Keratinocyte (primary cell): Measurements from ENCODE around the gene TDRD3. TPM values are rescaled to one million over a fixed set of nuclear protein-coding genes. Genes with fewer than 3 reads are reported as not detected.

Experiments
- DNase-seq: peaks from one replicate; pipeline ENCODE4 v3.0.0-alpha.2; 2011; ENCODE audit warnings: low read depth, missing footprints, low spot score
- FAIRE-seq: peaks from 2 replicates; lab custom pipeline; 2011; peaks lifted over from hg19 to GRCh38; lab: Jason Lieb, UNC
- H2AFZ ChIP-seq: 2 replicates; pipeline ENCODE4 v1.6.0; 2012; ENCODE audit warnings: low read length, control low read depth, inconsistent platforms; ENCODE audit not compliant: control insufficient read depth
- H3K27ac ChIP-seq: 2 replicates; pipeline ENCODE4 v1.5.1; 2011; ENCODE audit warnings: low read length; ENCODE audit not compliant: control insufficient read depth, insufficient read depth
- H3K27me3 ChIP-seq: 3 replicates; pipeline ENCODE4 v1.6.0; 2011; ENCODE audit warnings: low read length; ENCODE audit not compliant: control insufficient read depth, insufficient read depth; ENCODE audit errors: extremely low read depth
- H3K36me3 ChIP-seq, 2 experiments: 2 replicates in 1 of 2; 3 replicates in 1 of 2; pipeline ENCODE4 v1.5.1; 2011; ENCODE audit warnings: low read length in 2 of 2, mild to moderate bottlenecking in 1 of 2; ENCODE audit not compliant: control insufficient read depth in 2 of 2, insufficient read depth in 2 of 2; ENCODE audit errors: extremely low read depth in 1 of 2
- H3K4me1 ChIP-seq: 3 replicates; pipeline ENCODE4 v1.5.1; 2011; ENCODE audit warnings: low read length; ENCODE audit not compliant: control insufficient read depth, insufficient read depth; ENCODE audit errors: extremely low read depth
- H3K4me2 ChIP-seq: 3 replicates; pipeline ENCODE4 v1.6.0; 2011; ENCODE audit warnings: low read depth, low read length; ENCODE audit not compliant: control insufficient read depth, insufficient read depth; ENCODE audit errors: extremely low read depth
- H3K4me3 ChIP-seq, 3 experiments: fragments of 200-600 bp in 1 of 3; sonication (generic) in 1 of 3; 2 replicates in 2 of 3; 3 replicates in 1 of 3; pipeline ENCODE4 v1.5.1; 2011 to 2016; ENCODE audit warnings: low read length in 3 of 3, mild to moderate bottlenecking in 3 of 3, control low read depth in 2 of 3, inconsistent platforms in 1 of 3, low read depth in 1 of 3, mixed read lengths in 1 of 3, mixed run types in 1 of 3, moderate library complexity in 1 of 3; ENCODE audit not compliant: control insufficient read depth in 2 of 3, insufficient read depth in 2 of 3; ENCODE audit errors: extremely low read depth in 1 of 3
- H3K79me2 ChIP-seq: 2 replicates; pipeline ENCODE4 v1.6.0; 2012; ENCODE audit warnings: low read length; ENCODE audit not compliant: control insufficient read depth, insufficient read depth
- H3K9ac ChIP-seq: 3 replicates; pipeline ENCODE4 v1.6.0; 2011; ENCODE audit warnings: low read length; ENCODE audit not compliant: control insufficient read depth, insufficient read depth; ENCODE audit errors: extremely low read depth
- H3K9me1 ChIP-seq: 3 replicates; pipeline ENCODE4 v1.6.0; 2011; ENCODE audit warnings: low read length; ENCODE audit not compliant: control insufficient read depth, insufficient read depth; ENCODE audit errors: extremely low read depth
- H3K9me3 ChIP-seq: 2 replicates; pipeline ENCODE4 v1.5.1; 2012; ENCODE audit warnings: low read depth, low read length; ENCODE audit not compliant: control insufficient read depth
- H4K20me1 ChIP-seq: 3 replicates; pipeline ENCODE4 v1.6.0; 2011; ENCODE audit warnings: low read length; ENCODE audit not compliant: control insufficient read depth, insufficient read depth; ENCODE audit errors: extremely low read depth
- EZH2 ChIP-seq: IDR thresholded peaks from one replicate; pipeline ENCODE4 v1.6.1; 2012; ENCODE audit warnings: inconsistent platforms, mild to moderate bottlenecking, low read length, moderate library complexity
- dilution Hi-C: fragments of 300-500 bp; cut with MboI; formaldehyde crosslinking; loops from one replicate; pipeline ENCODE4 v1.7.0; 2020; ENCODE audit warnings: low sequenced_read_pairs; ENCODE audit not compliant: extremely low pct_ligation_motif_present
- polyA plus RNA-seq, 5 experiments: library from polyadenylated mRNA; depleted of rRNA in 3 of 5; stranded (reverse) in 3 of 5; stranded (forward) in 1 of 5; unstranded in 1 of 5; fragments of >200 nt; gene quantifications; 1 replicate in 1 of 5; 2 replicates in 3 of 5; 3 replicates in 1 of 5; pipeline versions ENCODE4 v1.2.1 to v1.2.3, GENCODE V29; 2011 to 2012; ENCODE audit warnings: missing spikeins in 2 of 5, low read depth in 1 of 5, low replicate concordance in 1 of 5
- TF ChIP-seq, protein P1 (sequence below), 3 experiments: IDR thresholded peaks in 1 of 3; conservative IDR thresholded peaks in 1 of 3; optimal IDR thresholded peaks in 1 of 3; 2 replicates in 2 of 3; 3 replicates in 1 of 3; pipeline versions ENCODE3 to v1.5.1; 2011; ENCODE audit warnings: low read length in 3 of 3, mild to moderate bottlenecking in 3 of 3, moderate library complexity in 2 of 3, control low read depth in 1 of 3, inconsistent platforms in 1 of 3; ENCODE audit not compliant: insufficient read depth in 2 of 3; ENCODE audit errors: extremely low read depth in 1 of 3

The TDRD3 gene
- polyA plus RNA-seq, 1 donor (not counting 4 experiments of a cell fraction or from before 2014, with no cell fraction given), result 10.7 TPM

DNA sequence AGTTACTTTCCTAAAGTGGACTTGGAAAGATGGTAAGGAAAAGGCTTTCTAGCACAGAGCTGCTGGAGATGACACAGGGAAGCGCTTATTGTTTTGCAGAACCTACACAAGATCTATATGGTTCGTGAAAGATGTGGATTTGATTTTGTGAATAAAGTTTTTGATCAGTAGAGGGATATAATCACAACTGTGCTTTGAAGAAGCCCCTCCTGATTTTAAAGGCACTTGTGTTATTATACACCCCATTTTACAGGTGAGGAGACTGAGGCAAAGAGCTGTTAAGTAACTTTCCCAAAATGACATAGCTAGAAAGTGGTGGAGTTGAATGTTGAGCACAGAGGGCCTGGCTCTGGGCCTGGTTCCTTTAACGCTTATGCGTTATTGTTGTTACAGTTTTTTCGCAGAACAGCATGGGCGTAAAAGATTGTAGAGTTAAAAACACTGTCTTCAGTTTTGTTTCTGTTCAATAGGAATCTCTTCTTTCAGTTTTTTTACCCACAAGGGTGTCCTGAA lies 1.4 kb downstream of the TDRD3 start:
- DNase-seq (no peak), FAIRE-seq (peak; percentile 44)
- H2AFZ ChIP-seq, result peak overlapping the region; percentile 60
- TF ChIP-seq, protein P1, sequence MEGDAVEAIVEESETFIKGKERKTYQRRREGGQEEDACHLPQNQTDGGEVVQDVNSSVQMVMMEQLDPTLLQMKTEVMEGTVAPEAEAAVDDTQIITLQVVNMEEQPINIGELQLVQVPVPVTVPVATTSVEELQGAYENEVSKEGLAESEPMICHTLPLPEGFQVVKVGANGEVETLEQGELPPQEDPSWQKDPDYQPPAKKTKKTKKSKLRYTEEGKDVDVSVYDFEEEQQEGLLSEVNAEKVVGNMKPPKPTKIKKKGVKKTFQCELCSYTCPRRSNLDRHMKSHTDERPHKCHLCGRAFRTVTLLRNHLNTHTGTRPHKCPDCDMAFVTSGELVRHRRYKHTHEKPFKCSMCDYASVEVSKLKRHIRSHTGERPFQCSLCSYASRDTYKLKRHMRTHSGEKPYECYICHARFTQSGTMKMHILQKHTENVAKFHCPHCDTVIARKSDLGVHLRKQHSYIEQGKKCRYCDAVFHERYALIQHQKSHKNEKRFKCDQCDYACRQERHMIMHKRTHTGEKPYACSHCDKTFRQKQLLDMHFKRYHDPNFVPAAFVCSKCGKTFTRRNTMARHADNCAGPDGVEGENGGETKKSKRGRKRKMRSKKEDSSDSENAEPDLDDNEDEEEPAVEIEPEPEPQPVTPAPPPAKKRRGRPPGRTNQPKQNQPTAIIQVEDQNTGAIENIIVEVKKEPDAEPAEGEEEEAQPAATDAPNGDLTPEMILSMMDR (optimal IDR thresholded peaks at IDR 0.05 in 1 of 3, IDR thresholded peaks at IDR 0.05 in 1 of 3, conservative IDR thresholded peaks at IDR 0.05 in 1 of 3; ENCODE audit: extremely low read depth in 1 of 3, insufficient read depth in 2 of 3, low read length in 3 of 3), result no peak
- no peak for TF ChIP-seq EZH2
- peaks cover 41% of the 10 kb centered on the region for H3K79me2 ChIP-seq
- H3K4me2 ChIP-seq, result peak overlapping the region; percentile 91
- peak overlapping the region; percentile 65 for H3K27ac ChIP-seq
- peak overlapping the region; percentile 81 for H3K9ac ChIP-seq
- H3K9me3 ChIP-seq, result no peaks in the 10 kb centered on the region
- dilution Hi-C loops, result no loop called here
- no peaks in the 10 kb centered on the region for H4K20me1 ChIP-seq
- H3K36me3 ChIP-seq, result no peaks in the 10 kb centered on the region
- no peaks in the 10 kb centered on the region for H3K27me3 ChIP-seq
- peak overlapping the region; percentile 54 to 77 (median 68) for H3K4me3 ChIP-seq
- H3K9me1 ChIP-seq, result no peaks in the 10 kb centered on the region
- H3K4me1 ChIP-seq, result peaks cover 20% of the 10 kb centered on the region

DNA sequence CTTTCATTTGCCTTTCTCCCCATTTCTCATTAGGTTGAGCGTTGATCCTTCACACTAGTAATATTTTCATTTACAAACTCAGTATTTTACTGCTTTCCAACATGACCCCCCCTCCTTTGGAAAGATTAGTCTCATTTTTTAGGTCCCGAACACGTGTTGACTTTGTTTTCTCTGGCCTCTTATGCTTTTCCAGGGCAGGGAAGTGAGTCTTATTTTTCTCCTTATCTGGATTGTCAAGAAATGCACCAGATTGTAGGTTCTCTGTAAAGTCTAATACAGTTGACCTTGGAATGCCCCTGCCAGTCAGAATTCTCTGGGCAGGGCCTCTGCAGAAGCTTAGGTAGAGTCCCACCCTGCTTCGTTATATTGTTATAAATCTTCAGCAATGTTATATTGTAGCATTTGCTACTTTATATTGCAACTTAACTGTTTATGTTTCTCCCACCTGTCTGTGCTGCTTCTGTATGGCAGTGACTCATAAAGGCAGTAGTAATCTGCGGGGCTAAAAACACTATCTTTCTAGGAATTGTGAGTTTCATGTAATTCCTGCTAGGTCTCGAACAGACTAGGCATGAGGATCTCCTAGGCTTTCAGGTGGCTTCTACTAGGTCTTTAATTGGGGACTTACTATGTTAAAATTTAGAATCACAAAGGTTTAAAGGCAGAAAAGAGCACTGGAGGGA lies 2.0 kb downstream of the TDRD3 start:
- no peaks in the 10 kb centered on the region for H3K9me1 ChIP-seq
- no peaks in the 10 kb centered on the region for H3K9me3 ChIP-seq
- DNase-seq (no peak), FAIRE-seq (no peak)
- peaks cover 46% of the 10 kb centered on the region for H3K79me2 ChIP-seq
- H3K27me3 ChIP-seq, result no peaks in the 10 kb centered on the region
- H3K4me3 ChIP-seq, result peak overlapping the region in 1 of 3 experiments; percentile 40
- no peak for TF ChIP-seq EZH2
- TF ChIP-seq, protein P1 (optimal IDR thresholded peaks at IDR 0.05 in 1 of 3, IDR thresholded peaks at IDR 0.05 in 1 of 3, conservative IDR thresholded peaks at IDR 0.05 in 1 of 3; ENCODE audit: extremely low read depth in 1 of 3, insufficient read depth in 2 of 3, low read length in 3 of 3), result no peak
- no peak overlapping the region for H2AFZ ChIP-seq
- no peaks in the 10 kb centered on the region for H4K20me1 ChIP-seq
- peak overlapping the region; percentile 19 for H3K9ac ChIP-seq
- dilution Hi-C loops, result no loop called here
- H3K4me1 ChIP-seq, result peaks cover 20% of the 10 kb centered on the region
- no peaks in the 10 kb centered on the region for H3K36me3 ChIP-seq
- H3K4me2 ChIP-seq, result peak overlapping the region; percentile 91
- H3K27ac ChIP-seq, result no peak overlapping the region
